ENCODE measurements around the gene EMP3. TPM values are rescaled to one million over a fixed set of nuclear protein-coding genes. Genes with fewer than 3 reads are reported as not detected.

The EMP3 gene
- total and polyA plus RNA-seq, 2 experiments from 2014 or later: 32.5 to 160 TPM

GRCh38 chr19:48329167-48329891 is 4.0 kb downstream of the EMP3 start:
- Histone ChIP-seq H3K4me1 (ENCODE audit: low read depth) (peaks cover 12% of the 10 kb centered on the region), H3K4me3 (no peak overlapping the region), H3K36me3 (no peaks in the 10 kb centered on the region), H3K27ac (no peak overlapping the region), H3K27me3 (no peaks in the 10 kb centered on the region), H3K9me3 (ENCODE audit: low read depth) (no peaks in the 10 kb centered on the region)
- DNase-seq (ENCODE audit: low read depth in 1 of 2, low spot score in 1 of 2): no peak
- no peak for TF ChIP-seq CTCF (IDR thresholded peaks at IDR 0.05; ENCODE audit: low read depth, low read length)

- no peaks in the 10 kb centered on the region for H3K9me3 ChIP-seq (ENCODE audit: low read depth)
- H3K4me3 ChIP-seq: peak overlapping the region; percentile 42
- peaks cover 12% of the 10 kb centered on the region for H3K4me1 ChIP-seq (ENCODE audit: low read depth)
- TF ChIP-seq CTCF (IDR thresholded peaks at IDR 0.05; ENCODE audit: low read depth, low read length): no peak
- peak overlapping the region; percentile 37 for H3K27ac ChIP-seq
- H3K36me3 ChIP-seq: no peaks in the 10 kb centered on the region
- no peaks in the 10 kb centered on the region for H3K27me3 ChIP-seq
- peak in 1 of 2 donors; percentile 90 for DNase-seq (ENCODE audit: low read depth in 1 of 2, low spot score in 1 of 2)
Measured at GRCh38 chr19:48330012-48330681, 4.8 kb downstream of the EMP3 start.

GRCh38 chr19:48332351-48332661 is 7.0 kb downstream of the EMP3 start:
- peak overlapping the region; percentile 86 for H3K27ac ChIP-seq
- no peak for DNase-seq (ENCODE audit: low read depth in 1 of 2, low spot score in 1 of 2)
- TF ChIP-seq CTCF (IDR thresholded peaks at IDR 0.05; ENCODE audit: low read depth, low read length): no peak
- H3K4me1 ChIP-seq (ENCODE audit: low read depth): peaks cover 7% of the 10 kb centered on the region
- H3K9me3 ChIP-seq (ENCODE audit: low read depth): no peaks in the 10 kb centered on the region
- H3K36me3 ChIP-seq: no peaks in the 10 kb centered on the region
- H3K27me3 ChIP-seq: no peaks in the 10 kb centered on the region
- H3K4me3 ChIP-seq: peak overlapping the region; percentile 5

GRCh38 chr19:48332662-48333466 is 7.5 kb downstream of the EMP3 start:
- Histone ChIP-seq H3K4me1 (ENCODE audit: low read depth) (peaks cover 7% of the 10 kb centered on the region), H3K27ac (peak overlapping the region; percentile 86), H3K27me3 (no peaks in the 10 kb centered on the region), H3K9me3 (ENCODE audit: low read depth) (no peaks in the 10 kb centered on the region), H3K4me3 (peak overlapping the region; percentile 26), H3K36me3 (no peaks in the 10 kb centered on the region)
- TF ChIP-seq CTCF (IDR thresholded peaks at IDR 0.05; ENCODE audit: low read depth, low read length): no peak
- DNase-seq (ENCODE audit: low read depth in 1 of 2, low spot score in 1 of 2): peak; percentile 97 to 98

- peak; percentile 93 to 96 for DNase-seq (ENCODE audit: low read depth in 1 of 2, low spot score in 1 of 2)
- peak; percentile 78 for TF ChIP-seq CTCF (IDR thresholded peaks at IDR 0.05; ENCODE audit: low read depth, low read length)
- H3K36me3 ChIP-seq: no peaks in the 10 kb centered on the region
- H3K9me3 ChIP-seq (ENCODE audit: low read depth): no peaks in the 10 kb centered on the region
- peak overlapping the region; percentile 86 for H3K27ac ChIP-seq
- no peaks in the 10 kb centered on the region for H3K27me3 ChIP-seq
- H3K4me1 ChIP-seq (ENCODE audit: low read depth): peaks cover 7% of the 10 kb centered on the region
- peak overlapping the region; percentile 27 for H3K4me3 ChIP-seq
Measured at GRCh38 chr19:48333467-48334384, 8.4 kb downstream of the EMP3 start.
